Testis (tissue), 3 donors: ENCODE results near the gene SDHA. TPM values are rescaled to one million over a fixed set of nuclear protein-coding genes. Genes with fewer than 3 reads are reported as not detected.

Experiments
- DNase-seq: peaks from one replicate; pipeline ENCODE4 v3.0.0-alpha.2; 2019
- H3K27ac ChIP-seq, 2 donors: fragments of 200-600 bp; sonication (generic); one replicate each; pipeline ENCODE4 v1.5.1; 2019
- H3K27me3 ChIP-seq: fragments of 200-600 bp; sonication (generic); one replicate; pipeline ENCODE4 v1.5.1; 2019
- H3K36me3 ChIP-seq: fragments of 200-600 bp; sonication (generic); one replicate; pipeline ENCODE4 v1.5.1; 2017; ENCODE audit warnings: low read depth; ENCODE audit errors: missing control alignments
- H3K4me1 ChIP-seq: fragments of 200-600 bp; sonication (generic); one replicate; pipeline ENCODE4 v1.5.1; 2019
- H3K4me3 ChIP-seq, 2 donors: fragments of 200-600 bp; sonication (generic); one replicate each; pipeline ENCODE4 v1.5.1; 2017 to 2019
- H3K9me3 ChIP-seq: fragments of 200-600 bp; sonication (generic); one replicate; pipeline ENCODE4 v1.5.1; 2017
- CTCF ChIP-seq, 3 experiments: fragments of 450-650 bp in 2 of 3; fragments of 200-600 bp in 1 of 3; sonication (generic) in 1 of 3; IDR thresholded peaks; one replicate each; pipeline ENCODE4 v1.5.1; 2016 to 2019; ENCODE audit warnings: antibody characterized with exemption in 3 of 3, mild to moderate bottlenecking in 2 of 3, moderate library complexity in 1 of 3
- POLR2A ChIP-seq: fragments of 450-650 bp; IDR thresholded peaks from one replicate; pipeline ENCODE4 v1.6.1; 2017; ENCODE audit warnings: antibody characterized with exemption, mild to moderate bottlenecking, moderate library complexity
- WGBS, 2 donors: methylation state at CpG; one replicate each; pipeline ENCODE4 v1.1.5; 2018; 5-methylcytosine and 5-hydroxymethylcytosine counted together
- intact Hi-C: fragments of 100-400 bp; cut with DNase I; formaldehyde crosslinking; loops from one replicate; pipeline ENCODE4 v1.15.1; 2023; ENCODE audit warnings: low total_unique reads
- polyA plus RNA-seq: library from polyadenylated mRNA; stranded (reverse); fragments of 350-450 nt; fragmentation: Illumina TruSeq; extraction: RNeasy Lipid Tissue Mini Kit (QIAGEN cat#74804); gene quantifications from one replicate; pipeline ENCODE4 v1.2.3, GENCODE V29; 2014; ENCODE audit warnings: low read depth, low replicate concordance; ENCODE audit not compliant: insufficient read depth
- total RNA-seq, 2 donors: library from RNA; depleted of rRNA; stranded (reverse); fragments of >200 nt; gene quantifications; one replicate each; pipeline ENCODE4 v1.2.3, GENCODE V29; 2016

SDHA gene
- total and polyA plus RNA-seq, 3 donors from 2014 or later = 96.9 to 195 (median 107) TPM

DNA sequence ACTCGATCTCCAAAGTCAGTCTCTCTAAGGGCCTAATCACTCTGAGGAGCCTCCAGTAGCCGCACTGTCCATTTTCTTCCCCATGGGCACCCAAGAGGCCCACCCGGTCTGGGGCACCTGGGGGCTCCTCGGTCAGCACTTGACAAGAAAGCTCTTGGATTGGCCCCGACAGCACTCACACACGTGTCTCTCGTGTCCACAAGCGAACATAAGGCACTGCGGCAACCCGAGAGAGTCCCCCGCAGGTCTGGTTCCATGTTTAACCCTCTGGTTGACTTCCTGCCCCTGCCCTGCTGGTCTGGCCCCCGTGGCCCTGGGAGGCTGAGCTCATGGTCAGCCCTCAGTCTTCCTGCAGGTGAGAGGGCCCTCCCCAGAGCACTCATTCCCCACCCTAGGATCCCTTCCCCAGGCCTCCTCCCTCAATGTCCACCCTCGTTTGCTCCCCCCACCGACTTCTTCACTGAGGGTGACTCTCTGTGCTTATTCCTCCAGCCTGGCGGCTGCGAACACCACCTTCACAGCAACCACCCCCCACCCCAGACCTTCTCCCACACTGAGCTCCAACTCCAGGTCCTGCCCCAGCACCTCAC, 43.1 kb upstream of the SDHA start:
- Histone ChIP-seq H3K9me3 (no peaks in the 10 kb centered on the region), H3K4me1 (peaks cover 11% of the 10 kb centered on the region), H3K27ac (no peak overlapping the region), H3K36me3 (no peaks in the 10 kb centered on the region), H3K27me3 (no peaks in the 10 kb centered on the region), H3K4me3 (no peak overlapping the region)
- WGBS, 2 donors = 89 to 96% methylated on average over 16 of the region's 16 CpGs
- TF ChIP-seq POLR2A (no peak), CTCF (IDR thresholded peaks at IDR 0.05) (no peak)
- intact Hi-C loops = no loop called here
- no peak for DNase-seq

GRCh38 chr5:176296-176823, 41.8 kb upstream of the SDHA start:
- 85 to 90% methylated on average over 10 to 11 of the region's 11 CpGs for WGBS, 2 donors

DNA sequence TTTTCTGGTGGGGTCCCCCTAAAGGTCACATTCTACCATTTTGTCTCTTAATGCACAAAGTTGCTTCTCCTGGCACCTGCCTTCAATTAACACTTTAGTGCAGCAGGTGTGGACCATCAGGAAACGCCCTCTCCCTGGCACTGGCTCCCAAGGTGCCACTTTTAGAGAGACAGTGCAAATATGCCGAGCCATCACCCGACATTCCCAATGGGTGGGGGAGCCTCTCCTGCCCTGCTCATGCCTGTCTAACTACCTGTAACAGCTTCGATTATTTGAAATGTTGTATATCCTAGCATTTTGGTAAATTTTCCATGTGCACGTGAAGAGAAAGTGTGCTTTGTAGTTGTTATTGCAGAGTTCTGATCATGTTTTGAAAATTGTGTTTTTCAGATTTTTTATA, 40.0 kb upstream of the SDHA start:
- no peaks in the 10 kb centered on the region for H3K36me3 ChIP-seq
- WGBS, 2 donors = 63 to 85% methylated on average over 5 of the region's 5 CpGs
- DNase-seq = no peak
- no peaks in the 10 kb centered on the region for H3K27me3 ChIP-seq
- H3K4me1 ChIP-seq = no peaks in the 10 kb centered on the region
- intact Hi-C loops = no loop called here
- no peak overlapping the region for H3K27ac ChIP-seq
- H3K4me3 ChIP-seq = no peak overlapping the region
- TF ChIP-seq CTCF (IDR thresholded peaks at IDR 0.05) (no peak), POLR2A (no peak)
- H3K9me3 ChIP-seq = no peaks in the 10 kb centered on the region

More at GRCh38 chr5:176296-176823, 41.8 kb upstream of the SDHA start:
- Histone ChIP-seq H3K4me1 (no peaks in the 10 kb centered on the region), H3K27ac (no peak overlapping the region), H3K4me3 (no peak overlapping the region), H3K36me3 (no peaks in the 10 kb centered on the region), H3K9me3 (no peaks in the 10 kb centered on the region), H3K27me3 (no peaks in the 10 kb centered on the region)
- TF ChIP-seq POLR2A (no peak), CTCF (IDR thresholded peaks at IDR 0.05) (no peak)
- DNase-seq = no peak
- intact Hi-C loops = no loop called here

DNA sequence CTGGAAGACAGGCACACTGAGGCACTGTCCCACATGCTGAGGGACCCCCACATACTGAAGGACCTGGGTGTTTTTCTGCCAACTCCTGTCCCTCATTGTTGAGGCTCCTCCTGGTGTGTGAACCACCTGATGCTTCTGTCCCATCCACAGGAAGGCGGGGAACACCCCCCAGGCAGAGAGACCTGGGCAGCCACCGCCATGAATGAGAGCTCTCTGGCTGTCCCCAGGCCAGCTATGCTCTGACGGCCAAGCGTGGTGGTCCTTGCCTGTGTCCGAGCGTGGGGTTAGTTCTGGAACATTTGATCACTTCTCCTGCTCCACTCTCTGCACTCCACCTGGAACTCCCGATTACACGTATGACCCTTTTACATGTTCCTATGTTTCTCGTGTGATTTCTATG, 38.7 kb upstream of the SDHA start:
- 90 to 95% methylated on average over 5 to 9 of the region's 9 CpGs for WGBS, 2 donors
- no peak for TF ChIP-seq POLR2A
- no peak for TF ChIP-seq CTCF (IDR thresholded peaks at IDR 0.05)
- intact Hi-C loops = no loop called here
- Histone ChIP-seq H3K9me3 (no peaks in the 10 kb centered on the region), H3K36me3 (no peaks in the 10 kb centered on the region), H3K27ac (no peak overlapping the region), H3K4me3 (no peak overlapping the region), H3K4me1 (no peaks in the 10 kb centered on the region), H3K27me3 (no peaks in the 10 kb centered on the region)
- no peak for DNase-seq

- Histone ChIP-seq H3K27ac (no peak overlapping the region), H3K4me1 (no peaks in the 10 kb centered on the region), H3K27me3 (no peaks in the 10 kb centered on the region), H3K4me3 (no peak overlapping the region), H3K36me3 (no peaks in the 10 kb centered on the region), H3K9me3 (no peaks in the 10 kb centered on the region)
- TF ChIP-seq CTCF (IDR thresholded peaks at IDR 0.05) = no peak
- no peak for TF ChIP-seq POLR2A
- DNase-seq = no peak
- intact Hi-C loops = no loop called here
- WGBS, 2 donors = 70 to 74% methylated on average over 11 to 13 of the region's 13 CpGs
Observed at GRCh38 chr5:180286-180918, 37.7 kb upstream of the SDHA start.
